COLO829 (cell line): ENCODE results near the gene MYBBP1A.
"Not testable (repeated sequence)": the region's sequence is repeated elsewhere in the genome, so short reads cannot be mapped to it uniquely, and the experiment has no call there.

Experiments
- DNase-seq: peaks from one replicate; pipeline ENCODE4 v3.0.0; 2012; ENCODE audit warnings: low spot score

The MYBBP1A gene

GRCh38 chr17:4554997-4555799 lies at the start of gene MYBBP1A:
TSS of gene MYBBP1A (minus strand) at chr17:4555384. CDS start at chr17:4555324, 60 bp downstream.
- peak; percentile 99 for DNase-seq

- not testable (repeated sequence) for DNase-seq
Observed at GRCh38 chr17:4604736-4605135, 49.6 kb upstream of the MYBBP1A start.

- no peak for DNase-seq
Observed at GRCh38 chr17:4604111-4604644, 49.0 kb upstream of the MYBBP1A start.

GRCh38 chr17:4602041-4602440 lies 46.9 kb upstream of the MYBBP1A start:
- no peak for DNase-seq

GRCh38 chr17:4601326-4601725 lies 46.1 kb upstream of the MYBBP1A start:
- no peak for DNase-seq

- no peak for DNase-seq
Observed at GRCh38 chr17:4600563-4600962, 45.4 kb upstream of the MYBBP1A start.

GRCh38 chr17:4599505-4600281 lies 44.5 kb upstream of the MYBBP1A start:
- no peak for DNase-seq

- DNase-seq: no peak
Observed at GRCh38 chr17:4598776-4599504, 43.8 kb upstream of the MYBBP1A start.

- DNase-seq: no peak
Observed at GRCh38 chr17:4597975-4598374, 42.8 kb upstream of the MYBBP1A start.

GRCh38 chr17:4596636-4597380 lies 41.6 kb upstream of the MYBBP1A start:
- DNase-seq: no peak

GRCh38 chr17:4595685-4596342 lies 40.6 kb upstream of the MYBBP1A start:
- not testable (repeated sequence) for DNase-seq

- DNase-seq: no peak
Observed at GRCh38 chr17:4594931-4595684, 39.9 kb upstream of the MYBBP1A start.

- DNase-seq: no peak
Observed at GRCh38 chr17:4594406-4594805, 39.2 kb upstream of the MYBBP1A start.

- no peak for DNase-seq
Observed at GRCh38 chr17:4593021-4593421, 37.8 kb upstream of the MYBBP1A start.

- DNase-seq: no peak
Observed at GRCh38 chr17:4592240-4593005, 37.2 kb upstream of the MYBBP1A start.

- peak; percentile 40 for DNase-seq
Observed at GRCh38 chr17:4591529-4591928, 36.3 kb upstream of the MYBBP1A start.

GRCh38 chr17:4590981-4591453 lies 35.8 kb upstream of the MYBBP1A start:
- DNase-seq: no peak

GRCh38 chr17:4590042-4590441 lies 34.9 kb upstream of the MYBBP1A start:
- DNase-seq: not testable (repeated sequence)

- DNase-seq: no peak
Observed at GRCh38 chr17:4588898-4589625, 33.9 kb upstream of the MYBBP1A start.
